Bronchial epithelial cell (primary cell): ENCODE measurements around the gene TRA2A. TPM values are rescaled to one million over a fixed set of nuclear protein-coding genes. Genes with fewer than 3 reads are reported as not detected.
"Not testable (repeated sequence)": the region's sequence is repeated elsewhere in the genome, so short reads cannot be mapped to it uniquely, and the experiment has no call there.

Source experiments
- DNase-seq: peaks from one replicate; pipeline ENCODE4 v3.0.0-alpha.2; 2010; ENCODE audit warnings: low read depth
- FAIRE-seq: peaks from 2 replicates; lab custom pipeline; 2011; peaks lifted over from hg19 to GRCh38; lab: Jason Lieb, UNC
- H3K27me3 ChIP-seq: 2 replicates; pipeline ENCODE4 v1.5.1; 2011; ENCODE audit warnings: low read length; ENCODE audit not compliant: control insufficient read depth, insufficient read depth
- H3K36me3 ChIP-seq: 2 replicates; pipeline ENCODE4 v1.5.1; 2011; ENCODE audit warnings: low read length; ENCODE audit not compliant: control insufficient read depth, insufficient read depth
- H3K4me3 ChIP-seq: 2 replicates; pipeline ENCODE4 v1.5.1; 2011; ENCODE audit warnings: mild to moderate bottlenecking, low read depth, low read length, control low read depth
- total RNA-seq: library from RNA; depleted of rRNA; stranded (reverse); fragments of >200 nt; gene quantifications from 2 replicates; pipeline ENCODE4 v1.2.1, GENCODE V29; 2014
- TF ChIP-seq, protein P1 (sequence below): IDR thresholded peaks from 2 replicates; pipeline ENCODE4 v1.5.1; 2011; ENCODE audit warnings: mild to moderate bottlenecking, moderate library complexity, low read length, control low read depth, inconsistent platforms; ENCODE audit not compliant: insufficient read depth, severe bottlenecking

Gene TRA2A
- total RNA-seq, 1 donor from 2014 or later: 21.3 TPM

- TF ChIP-seq, protein P1, sequence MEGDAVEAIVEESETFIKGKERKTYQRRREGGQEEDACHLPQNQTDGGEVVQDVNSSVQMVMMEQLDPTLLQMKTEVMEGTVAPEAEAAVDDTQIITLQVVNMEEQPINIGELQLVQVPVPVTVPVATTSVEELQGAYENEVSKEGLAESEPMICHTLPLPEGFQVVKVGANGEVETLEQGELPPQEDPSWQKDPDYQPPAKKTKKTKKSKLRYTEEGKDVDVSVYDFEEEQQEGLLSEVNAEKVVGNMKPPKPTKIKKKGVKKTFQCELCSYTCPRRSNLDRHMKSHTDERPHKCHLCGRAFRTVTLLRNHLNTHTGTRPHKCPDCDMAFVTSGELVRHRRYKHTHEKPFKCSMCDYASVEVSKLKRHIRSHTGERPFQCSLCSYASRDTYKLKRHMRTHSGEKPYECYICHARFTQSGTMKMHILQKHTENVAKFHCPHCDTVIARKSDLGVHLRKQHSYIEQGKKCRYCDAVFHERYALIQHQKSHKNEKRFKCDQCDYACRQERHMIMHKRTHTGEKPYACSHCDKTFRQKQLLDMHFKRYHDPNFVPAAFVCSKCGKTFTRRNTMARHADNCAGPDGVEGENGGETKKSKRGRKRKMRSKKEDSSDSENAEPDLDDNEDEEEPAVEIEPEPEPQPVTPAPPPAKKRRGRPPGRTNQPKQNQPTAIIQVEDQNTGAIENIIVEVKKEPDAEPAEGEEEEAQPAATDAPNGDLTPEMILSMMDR: no peak
- peaks cover 10% of the 10 kb centered on the region for H3K36me3 ChIP-seq
- DNase-seq: no peak
- H3K4me3 ChIP-seq: no peak overlapping the region
- H3K27me3 ChIP-seq: no peaks in the 10 kb centered on the region
- no peak for FAIRE-seq
Observed at GRCh38 chr7:23523486-23524075, 8.2 kb downstream of the TRA2A start.

- DNase-seq (no peak), FAIRE-seq (no peak)
- TF ChIP-seq, protein P1: no peak
- H3K36me3 ChIP-seq: peaks cover 21% of the 10 kb centered on the region
- no peaks in the 10 kb centered on the region for H3K27me3 ChIP-seq
- H3K4me3 ChIP-seq: no peak overlapping the region
Observed at GRCh38 chr7:23520582-23520981, 11.2 kb downstream of the TRA2A start.

- H3K27me3 ChIP-seq: no peaks in the 10 kb centered on the region
- H3K36me3 ChIP-seq: peaks cover 23% of the 10 kb centered on the region
- TF ChIP-seq, protein P1: no peak
- DNase-seq (no peak), FAIRE-seq (no peak)
- no peak overlapping the region for H3K4me3 ChIP-seq
Observed at GRCh38 chr7:23514755-23515154, 17.0 kb downstream of the TRA2A start.

DNA sequence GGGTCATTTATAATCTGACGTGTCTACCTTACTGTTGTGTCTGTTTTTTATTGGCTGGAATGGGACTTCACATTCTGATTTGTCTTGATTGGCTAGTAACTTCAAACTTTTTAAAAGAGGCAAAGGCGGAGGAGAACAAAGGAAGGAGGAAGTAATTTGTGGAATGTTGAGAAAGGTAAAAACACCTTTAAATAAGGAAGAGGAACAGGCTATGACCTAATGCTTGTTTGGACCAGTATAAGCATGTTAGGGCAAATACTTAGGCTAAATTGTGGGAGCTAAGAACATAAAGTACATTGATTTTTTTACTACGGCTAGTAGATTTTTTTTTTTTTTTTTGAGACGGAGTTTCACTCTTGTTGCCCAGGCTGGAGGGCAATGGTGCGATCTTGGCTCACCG lies 18.0 kb downstream of the TRA2A start:
- FAIRE-seq, H3K27me3 ChIP-seq, H3K4me3 ChIP-seq: not testable (repeated sequence)
- DNase-seq: peak; percentile 89
- peaks cover 23% of the 10 kb centered on the region for H3K36me3 ChIP-seq

- no peaks in the 10 kb centered on the region for H3K27me3 ChIP-seq
- no peak overlapping the region for H3K4me3 ChIP-seq
- no peak for DNase-seq
- TF ChIP-seq, protein P1: no peak
- no peak for FAIRE-seq
- no peaks in the 10 kb centered on the region for H3K36me3 ChIP-seq
Observed at GRCh38 chr7:23494009-23494408, 37.8 kb downstream of the TRA2A start.

DNA sequence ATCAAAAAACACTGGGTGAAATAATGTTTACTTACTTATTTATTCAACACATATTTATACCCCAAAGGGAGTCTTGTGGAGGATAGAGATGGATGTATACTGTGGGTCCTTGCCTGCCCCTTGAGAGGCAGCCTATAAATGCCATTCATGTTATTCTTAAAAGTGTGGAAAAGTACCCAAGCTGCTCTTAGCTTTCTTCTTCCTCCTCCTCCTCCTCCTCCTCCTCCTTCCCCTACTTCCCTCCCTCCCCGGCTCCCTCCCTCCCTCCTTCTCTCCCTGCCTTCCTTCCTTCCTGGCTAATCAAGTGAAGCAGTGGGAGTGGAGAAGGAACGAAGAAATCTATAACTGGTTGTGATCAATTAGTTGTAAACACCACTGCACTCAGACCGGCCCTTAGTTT lies 40.3 kb downstream of the TRA2A start:
- no peak overlapping the region for H3K4me3 ChIP-seq
- TF ChIP-seq, protein P1: no peak
- DNase-seq: no peak
- no peak for FAIRE-seq
- no peaks in the 10 kb centered on the region for H3K27me3 ChIP-seq
- H3K36me3 ChIP-seq: no peaks in the 10 kb centered on the region
